T follicular helper cell (primary cell): ENCODE data around the gene TCERG1L.

ENCODE experiments used
- DNase-seq: peaks from one replicate; pipeline ENCODE4 v3.0.0-alpha.2; 2020; ENCODE audit warnings: low read depth

The TCERG1L gene

DNA sequence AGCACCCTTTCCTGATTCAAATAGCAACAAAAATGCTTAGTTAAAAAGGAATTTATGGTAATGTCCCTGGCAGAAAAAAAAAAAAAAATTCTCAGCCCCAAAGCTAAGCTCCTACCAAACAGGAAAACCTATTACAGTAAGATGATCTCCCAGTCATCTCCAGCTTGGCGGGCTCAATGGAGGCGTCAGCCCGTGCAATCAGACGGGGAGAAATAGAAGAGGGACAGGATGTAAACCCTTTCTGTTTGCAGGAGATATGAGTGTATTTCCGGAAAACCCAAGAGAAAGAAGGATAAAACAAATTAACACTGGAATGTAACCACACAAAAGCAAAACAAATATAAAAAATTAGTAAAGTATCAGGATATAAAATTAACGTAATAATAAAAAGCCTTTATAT, 242.8 kb downstream of the TCERG1L start:
- no peak for DNase-seq

DNA sequence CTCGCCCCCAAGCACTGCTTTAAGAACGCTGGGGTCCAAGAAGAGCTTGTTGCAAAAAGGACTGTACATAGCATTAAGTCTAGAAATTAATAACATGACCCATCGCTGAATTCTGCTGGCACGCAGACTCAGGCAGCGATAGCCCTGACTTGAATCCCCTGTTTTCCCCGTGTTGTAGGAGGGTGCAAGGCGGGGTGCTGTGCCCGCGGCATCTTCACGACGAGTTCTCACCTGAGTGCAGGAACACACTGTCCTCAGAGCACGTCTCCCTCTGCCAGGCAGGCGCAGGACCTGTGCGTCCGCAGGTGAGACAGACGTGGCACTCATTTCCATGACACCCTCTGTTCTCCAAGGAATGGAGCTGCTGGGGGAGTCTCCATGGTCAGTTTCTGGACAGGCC, 243.2 kb downstream of the TCERG1L start:
- DNase-seq = no peak

DNA sequence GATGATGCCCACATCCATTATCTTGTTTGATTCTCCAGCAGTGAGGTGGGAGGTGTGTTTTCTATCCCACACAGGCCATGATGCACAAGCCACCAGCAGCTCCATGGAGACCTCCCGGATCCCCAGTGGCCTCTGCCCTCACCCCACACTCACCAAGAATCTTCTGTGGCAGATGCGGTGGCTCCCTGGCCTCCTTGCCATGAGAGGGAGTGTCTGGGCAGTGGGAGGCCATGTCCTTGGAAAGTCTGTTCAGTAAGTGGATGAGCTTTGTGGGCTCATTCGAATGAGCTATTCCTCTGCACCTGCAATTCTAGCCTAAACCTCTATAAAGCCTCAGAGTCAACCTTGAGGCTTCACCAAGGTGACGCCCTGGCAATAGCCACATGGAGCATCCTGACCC, 243.8 kb downstream of the TCERG1L start:
- no peak for DNase-seq

DNA sequence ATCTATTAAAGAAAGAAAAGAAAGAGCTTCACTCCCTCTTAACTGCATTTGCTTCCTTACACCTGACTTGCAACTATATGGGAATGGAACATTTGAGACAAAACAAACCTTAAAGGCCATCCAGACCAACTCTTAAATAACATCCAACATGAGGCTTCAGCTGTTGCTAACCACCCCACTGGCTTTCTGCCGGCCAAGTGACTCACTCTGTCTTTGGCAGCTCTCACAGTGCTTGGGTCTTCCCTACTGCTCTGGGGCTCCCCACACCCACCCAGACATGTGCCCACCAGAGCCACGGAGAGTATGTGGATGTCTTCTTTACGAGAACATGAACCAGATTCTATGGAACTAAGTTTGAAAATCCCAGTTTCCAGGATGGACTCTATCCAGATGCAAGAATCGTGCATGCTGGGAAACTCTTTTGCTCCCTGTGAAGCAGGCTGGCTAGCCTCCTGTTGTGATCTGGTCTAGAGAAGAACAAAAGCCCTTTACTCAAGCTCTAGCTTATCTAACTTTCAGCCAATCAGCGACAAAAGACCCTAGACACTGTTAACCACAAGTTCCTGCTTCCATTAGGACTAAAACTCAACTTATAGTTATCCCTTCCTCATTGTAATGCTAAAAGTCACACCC, 245.7 kb downstream of the TCERG1L start:
- DNase-seq = no peak

DNA sequence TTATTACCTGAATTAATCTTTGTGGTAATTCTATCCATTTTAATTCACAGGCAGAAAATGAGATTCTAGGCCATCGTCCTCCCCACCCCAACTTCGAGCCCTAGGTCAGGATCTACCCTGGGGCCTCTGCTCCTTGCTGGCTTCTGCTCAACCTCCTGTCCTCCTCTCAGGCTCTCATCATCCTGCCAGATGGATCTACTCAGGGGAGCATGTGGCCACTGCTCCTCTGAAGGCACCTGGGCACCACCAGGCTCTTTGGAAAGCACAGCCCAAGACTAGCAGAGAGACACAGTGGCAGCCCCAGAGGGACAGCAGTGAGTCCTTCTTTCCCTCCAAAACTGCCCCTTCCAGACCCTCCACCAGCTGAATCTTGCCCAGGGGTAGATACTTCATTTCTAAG, 248.2 kb downstream of the TCERG1L start:
- no peak for DNase-seq

DNA sequence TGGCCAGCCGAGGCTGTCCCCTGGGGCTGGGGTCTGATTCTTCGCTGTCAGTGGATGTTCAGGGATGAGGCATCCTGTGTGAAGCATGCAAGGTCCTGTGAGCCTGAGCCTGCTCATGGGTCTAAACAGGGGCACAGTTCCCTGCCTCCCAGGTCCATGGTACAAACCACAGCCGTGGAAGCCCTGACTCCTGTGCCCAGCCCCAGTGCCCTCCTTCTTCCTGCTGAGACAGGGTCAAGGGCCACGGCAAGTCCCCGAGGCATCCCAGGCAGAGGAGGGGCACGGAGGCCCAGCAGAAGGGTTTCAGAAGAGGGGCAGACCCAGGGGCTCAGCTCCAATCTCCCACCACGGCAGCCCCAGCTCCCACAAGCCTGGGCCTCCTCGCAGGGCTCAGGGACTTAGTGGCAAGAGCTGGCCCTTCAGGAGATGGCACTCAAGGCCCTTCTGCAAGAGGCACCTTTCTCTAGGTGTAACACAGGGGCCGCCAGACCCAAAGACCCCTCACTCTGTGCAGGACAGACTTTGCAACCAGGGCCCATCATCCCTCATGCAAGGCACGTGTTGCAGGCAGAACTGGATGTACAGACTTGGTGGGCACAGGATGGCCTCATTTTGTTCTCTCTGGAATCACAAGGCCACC, 248.8 kb downstream of the TCERG1L start:
- DNase-seq = no peak

DNA sequence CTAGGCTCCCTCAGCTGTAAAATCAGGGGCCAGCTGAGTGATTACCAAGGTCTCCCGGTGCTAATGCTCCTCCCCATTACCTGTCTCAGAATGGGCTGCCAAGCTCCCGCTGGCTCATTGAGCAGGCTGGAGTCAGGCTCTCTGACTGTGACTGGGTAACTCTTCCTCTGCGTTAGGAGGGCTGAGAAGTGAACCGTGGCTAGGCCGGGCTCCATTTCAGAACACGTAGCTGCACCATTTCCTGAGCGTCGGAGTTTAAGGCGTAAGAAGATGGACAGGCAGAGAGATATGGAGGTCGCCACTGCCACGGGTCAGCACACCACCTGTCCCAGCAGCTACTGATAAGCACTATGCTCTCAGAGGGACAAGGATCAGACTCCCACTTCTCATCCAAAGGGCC, 250.3 kb downstream of the TCERG1L start:
- no peak for DNase-seq

DNA sequence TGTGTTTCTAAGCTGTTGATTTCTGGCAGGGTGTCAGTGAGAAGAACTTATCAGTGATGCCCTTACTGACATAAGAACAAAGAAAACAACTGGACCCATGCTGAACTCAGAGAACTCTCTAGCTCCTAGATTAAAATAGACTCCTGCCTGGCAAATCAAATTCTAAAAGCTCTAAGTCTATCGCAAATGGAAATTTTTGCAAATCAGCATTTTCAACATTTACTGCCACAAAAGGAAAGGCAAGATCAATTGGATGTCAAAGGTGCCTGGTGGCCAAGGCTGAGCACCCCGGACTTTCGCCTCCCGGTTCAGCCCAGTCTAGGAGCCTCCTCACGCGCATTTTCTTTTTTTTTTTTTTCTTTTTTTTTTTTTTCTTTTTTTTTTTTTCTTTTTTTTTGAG, 251.6 kb downstream of the TCERG1L start:
- no peak for DNase-seq

DNA sequence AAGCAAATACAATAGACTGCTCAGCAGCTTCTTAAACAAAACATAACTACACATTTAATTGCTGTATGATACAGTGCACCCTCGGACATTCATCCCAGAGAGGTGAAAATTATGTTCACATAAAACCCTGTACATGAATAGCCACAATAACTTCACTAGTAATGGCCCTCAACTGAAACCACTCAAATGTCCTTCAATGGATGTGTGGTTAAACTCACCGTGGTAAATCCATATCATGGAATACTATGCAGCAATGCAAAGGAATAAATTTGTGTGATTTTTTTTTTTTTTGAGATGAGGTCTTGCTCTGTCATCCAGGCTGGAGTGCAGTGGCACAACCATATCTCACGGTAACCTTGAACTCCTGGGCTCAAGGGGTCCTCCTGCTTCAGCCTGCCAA, 252.7 kb downstream of the TCERG1L start:
- no peak for DNase-seq

DNA sequence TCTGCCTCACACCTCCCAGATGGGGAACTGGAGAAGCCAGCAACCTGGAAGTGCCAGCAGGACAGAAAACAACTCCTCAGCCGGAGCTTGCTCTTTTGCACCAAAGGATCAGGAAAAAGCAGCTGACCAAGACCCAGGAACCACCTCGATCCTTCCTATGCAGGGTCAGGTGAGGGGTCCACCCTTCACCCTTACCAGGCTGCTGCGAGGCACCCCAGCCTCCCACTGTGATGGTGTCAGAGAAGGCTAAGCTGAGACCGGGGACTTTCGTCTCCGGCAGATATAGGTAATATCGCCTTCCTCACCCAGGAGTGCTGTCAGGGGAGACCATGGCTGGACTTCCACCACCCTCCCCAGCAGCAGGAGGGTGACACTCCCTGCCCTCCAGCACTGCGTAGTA, 254.7 kb downstream of the TCERG1L start:
- DNase-seq = no peak

DNA sequence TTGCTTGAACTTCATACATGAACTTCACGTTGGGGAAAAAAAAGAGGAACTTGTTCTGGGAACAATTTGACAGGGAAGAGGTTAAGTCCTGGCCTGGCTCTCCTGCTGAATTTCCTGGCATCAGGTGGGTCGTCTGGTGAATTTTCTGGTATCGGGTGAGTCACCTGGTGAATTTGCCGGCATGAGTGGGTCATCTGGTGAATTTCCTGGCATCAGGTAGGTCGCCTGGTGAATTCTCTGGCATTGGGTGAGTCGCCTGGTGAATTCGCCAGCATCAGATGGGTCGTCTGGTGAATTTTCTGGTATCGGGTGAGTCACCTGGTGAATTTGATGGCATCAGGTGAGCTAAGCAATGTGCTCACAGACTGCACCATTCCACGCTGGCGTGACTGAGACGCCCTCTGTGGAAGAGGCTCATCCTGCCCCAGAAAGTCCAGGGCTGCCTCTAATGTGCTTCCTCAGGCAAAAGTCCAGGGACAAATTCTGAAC, 255.4 kb downstream of the TCERG1L start:
- no peak for DNase-seq

DNA sequence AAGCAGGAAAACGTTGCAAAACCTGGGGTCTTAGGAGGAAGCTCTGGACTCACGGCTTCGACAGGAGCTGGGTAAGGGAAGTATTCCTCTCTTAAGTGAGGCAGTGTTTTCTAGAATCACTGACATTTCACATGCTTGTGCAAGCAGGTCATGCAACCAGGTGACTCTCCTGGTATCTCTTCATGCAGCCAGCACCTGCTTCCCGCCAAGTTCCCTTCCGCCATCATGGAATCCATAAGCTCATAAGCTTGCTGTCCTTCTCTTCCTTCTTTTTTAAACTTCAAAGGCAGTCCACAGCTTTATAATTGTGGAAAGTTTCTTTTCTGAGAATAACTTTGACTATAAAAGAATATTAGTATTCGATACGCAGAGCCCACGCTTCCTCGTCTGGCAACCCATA, 256.1 kb downstream of the TCERG1L start:
- no peak for DNase-seq

DNA sequence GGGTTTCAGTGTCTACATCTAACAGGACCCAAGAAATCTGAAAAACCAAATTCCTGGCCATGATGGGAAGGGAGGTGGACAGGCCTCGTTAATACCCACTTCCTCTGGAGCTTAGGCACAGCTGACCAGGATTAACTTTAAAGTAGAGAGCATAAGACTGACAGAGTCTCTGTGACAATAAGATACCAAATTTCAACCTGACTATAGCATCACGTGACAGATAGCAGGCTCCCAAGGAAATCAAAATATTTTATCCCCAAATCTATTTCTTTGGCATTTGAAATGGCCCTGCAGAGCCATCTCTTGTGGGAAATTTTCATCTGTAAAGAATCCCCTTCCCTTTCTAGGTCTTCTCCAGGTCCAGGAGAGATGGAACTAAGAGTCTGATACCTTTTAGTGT, 258.3 kb downstream of the TCERG1L start:
- no peak for DNase-seq

DNA sequence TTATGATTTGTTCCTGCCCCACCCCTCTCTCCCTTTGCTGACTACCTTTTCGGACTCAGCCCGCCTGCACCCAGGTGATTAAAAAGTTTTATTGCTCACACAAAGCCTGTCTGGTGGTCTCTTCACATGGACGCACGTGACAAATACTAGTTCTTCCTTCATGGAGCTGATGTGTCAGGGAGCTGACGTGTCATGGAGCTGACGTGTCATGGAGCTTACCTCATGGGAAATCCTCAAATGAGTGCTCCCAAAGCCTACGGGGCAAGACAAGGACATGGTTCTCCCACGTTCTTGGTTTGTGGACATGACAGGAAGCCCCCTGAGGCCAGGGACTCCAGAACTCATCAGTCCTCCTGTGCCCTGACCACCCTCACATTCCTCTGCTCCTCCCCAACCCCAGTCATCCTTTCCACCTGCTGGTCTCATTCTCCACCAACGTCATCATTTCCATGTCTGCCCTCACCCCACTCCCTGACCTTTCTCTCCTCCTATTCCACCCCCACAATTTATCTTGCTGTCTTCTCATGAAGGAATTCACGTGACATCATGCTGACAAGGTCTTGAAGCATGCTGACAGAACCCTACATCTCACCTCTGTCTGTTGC, 261.3 kb downstream of the TCERG1L start:
- no peak for DNase-seq

DNA sequence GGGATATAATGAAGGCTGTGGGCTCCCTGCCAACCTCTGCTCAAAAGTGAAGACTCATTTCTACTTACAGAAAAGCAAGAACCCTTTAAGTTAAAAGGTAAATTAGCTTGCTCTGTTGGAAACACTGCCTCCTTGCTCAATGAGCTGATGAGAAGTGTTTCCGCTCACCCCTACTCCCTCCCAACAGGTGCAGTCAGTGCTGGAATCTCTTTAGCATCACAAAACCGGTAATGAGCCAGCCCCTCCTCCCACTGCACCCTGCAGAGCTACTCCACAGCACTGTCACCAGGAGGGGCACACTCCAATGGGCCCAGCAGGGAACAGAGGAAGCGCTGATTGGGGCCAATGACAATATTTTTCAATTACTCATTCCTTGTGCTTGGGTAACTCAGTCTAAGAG, 262.5 kb downstream of the TCERG1L start:
- DNase-seq = no peak

DNA sequence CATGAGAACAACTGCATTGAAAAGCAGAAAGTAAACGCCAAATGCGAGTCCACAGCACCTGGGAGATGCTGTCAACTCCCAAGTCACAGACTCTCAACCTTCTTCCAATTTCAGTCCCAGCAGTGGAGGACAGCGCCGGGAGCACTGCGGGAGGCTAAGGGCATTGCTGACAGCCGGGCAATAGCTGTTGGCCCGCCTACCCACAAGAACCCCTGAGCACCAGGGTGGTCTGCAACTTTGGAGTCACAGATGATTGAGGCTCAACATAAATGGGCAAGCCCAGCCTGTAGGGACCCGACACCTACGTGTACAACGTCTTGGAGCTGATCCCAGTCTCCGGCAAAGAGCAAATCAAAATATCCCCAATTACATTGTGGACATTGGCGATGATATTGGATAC, 262.9 kb downstream of the TCERG1L start:
- no peak for DNase-seq

DNA sequence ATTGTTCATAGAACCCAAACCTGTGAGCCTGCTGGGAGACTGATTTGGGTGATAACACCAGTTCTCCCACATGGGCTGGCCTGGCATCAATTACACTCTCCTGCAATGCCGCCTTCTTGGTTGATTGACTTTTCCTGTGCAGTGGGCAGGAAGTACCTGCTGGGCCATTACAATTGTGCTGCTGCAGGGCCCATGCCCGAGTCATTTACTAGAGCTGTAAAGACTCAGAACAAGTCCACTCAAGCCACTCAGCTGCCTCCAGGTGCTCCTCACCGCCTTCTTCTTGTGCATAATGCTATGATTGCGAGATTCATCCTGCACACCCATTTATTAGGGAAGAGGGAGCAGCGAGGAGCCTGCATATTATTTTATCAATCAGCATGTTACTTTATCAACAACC, 264.0 kb downstream of the TCERG1L start:
- DNase-seq = no peak

DNA sequence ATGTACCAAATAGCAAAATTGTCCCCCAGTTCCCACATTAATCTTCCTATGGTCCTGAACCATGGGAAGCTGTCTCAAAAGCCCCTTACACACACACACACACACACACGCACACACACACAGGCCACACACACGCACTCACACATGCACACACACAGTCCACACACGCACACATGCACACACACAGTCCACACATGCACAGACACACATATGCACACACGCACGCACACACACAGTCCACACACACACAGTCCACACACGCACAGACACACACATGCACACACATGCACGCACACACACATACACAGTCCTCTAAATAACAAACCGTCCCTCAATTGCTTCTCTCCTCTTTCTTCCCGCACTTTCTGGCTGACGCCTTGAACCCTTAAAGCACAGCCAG, 265.3 kb downstream of the TCERG1L start:
- no peak for DNase-seq

DNA sequence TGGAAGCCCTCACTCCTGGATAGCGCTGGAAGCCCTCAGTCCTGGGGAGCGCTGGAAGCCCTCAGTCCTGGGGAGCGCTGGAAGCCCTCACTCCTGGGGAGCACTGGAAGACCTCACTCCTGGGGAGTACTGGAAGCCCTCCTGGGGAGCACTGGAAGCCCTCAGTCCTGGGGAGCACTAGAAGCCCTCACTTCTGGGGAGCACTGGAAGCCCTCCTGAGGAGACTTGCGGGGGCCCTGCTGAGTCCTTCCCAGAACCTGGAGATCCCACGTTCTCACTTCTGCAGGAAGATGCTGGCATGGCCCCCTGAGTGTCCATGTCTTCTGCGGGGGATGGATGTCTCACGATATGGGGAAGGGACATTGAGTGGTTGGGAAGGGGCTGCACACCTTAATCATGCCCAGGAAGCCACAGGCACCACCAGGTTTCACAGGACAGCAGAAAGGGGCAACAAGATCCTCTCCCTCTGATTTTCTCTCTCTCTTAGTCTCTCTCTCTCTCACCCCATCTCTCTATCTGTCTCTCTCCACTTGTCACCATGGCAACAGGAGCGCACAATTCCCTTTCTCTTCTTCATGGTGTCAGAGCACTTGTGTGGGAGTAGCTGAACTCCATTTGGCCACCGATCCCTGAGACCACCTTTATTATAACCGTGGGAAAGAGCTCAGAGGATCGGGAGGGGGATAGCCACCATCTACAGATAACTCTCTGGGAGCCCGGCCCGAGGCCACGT, 267.0 kb downstream of the TCERG1L start:
- no peak for DNase-seq

DNA sequence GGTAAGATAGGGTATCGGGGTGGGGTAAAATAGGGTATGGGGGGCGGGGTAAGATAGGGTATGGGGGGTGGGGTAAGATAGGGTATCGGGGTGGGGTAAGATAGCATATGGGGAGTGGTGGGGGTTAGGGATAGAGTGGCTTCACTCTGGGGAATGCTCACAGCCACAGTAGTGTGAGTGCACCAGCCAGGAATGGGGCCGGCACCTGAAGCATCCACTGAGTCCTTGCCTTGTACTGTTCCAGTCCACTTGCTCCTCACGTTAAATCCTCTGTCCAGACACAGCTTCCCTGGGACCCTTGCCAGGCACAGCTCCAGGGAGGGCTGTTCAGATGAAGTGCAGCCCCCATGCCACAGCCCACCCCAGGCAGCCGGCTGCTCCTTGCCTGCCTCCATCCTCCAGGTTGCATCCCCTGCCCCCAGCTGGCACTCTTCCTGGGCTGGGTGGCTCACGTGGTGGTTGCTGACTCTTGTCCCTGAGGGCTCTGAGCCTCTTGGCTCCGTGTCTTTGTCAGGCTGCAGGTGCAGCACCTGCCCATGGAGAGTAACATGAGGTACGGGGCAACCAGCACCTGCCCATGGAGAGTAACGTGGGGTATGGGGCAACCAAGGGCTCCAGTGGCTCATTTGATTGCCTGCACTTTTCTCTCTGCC, 268.4 kb downstream of the TCERG1L start:
- DNase-seq = no peak
